WTC11 (cell line): Measurements from ENCODE around the gene RASIP1. TPM values are rescaled to one million over a fixed set of nuclear protein-coding genes. Genes with fewer than 3 reads are reported as not detected.

Experiments
- ATAC-seq: fragments of 200-7000 bp; cut with Tn5 transposase; 2 replicates; pipeline ENCODE4 v1.10.0; 2021; ENCODE audit warnings: mild to moderate bottlenecking, moderate library complexity
- CTCF ChIA-PET: fragments of 300-600 bp; sonication (Branson Sonifier 250); formaldehyde crosslinking; loops from one replicate; lab custom pipeline; 2021; ENCODE audit warnings: antibody characterized with exemption; lab: Charles Lee
- POLR2A ChIA-PET: fragments of 350-600 bp; sonication (Branson Sonifier 250); formaldehyde crosslinking; loops from one replicate; lab custom pipeline; 2021; ENCODE audit warnings: antibody characterized with exemption; lab: Charles Lee
- DNase-seq: peaks from one replicate; pipeline ENCODE4 v3.0.0; 2021; ENCODE audit warnings: low spot score
- H3K27ac Mint-ChIP-seq: 2 replicates; pipeline ENCODE4 v1.8.0; 2021; ENCODE audit warnings: mixed read lengths
- H3K27me3 Mint-ChIP-seq: 2 replicates; pipeline ENCODE4 v1.8.0; 2021; ENCODE audit warnings: low read depth, mild to moderate bottlenecking, moderate library complexity, mixed read lengths
- H3K36me3 Mint-ChIP-seq: 2 replicates; pipeline ENCODE4 v1.8.0; 2021; ENCODE audit warnings: mixed read lengths
- H3K4me1 Mint-ChIP-seq: 2 replicates; pipeline ENCODE4 v1.8.0; 2022; ENCODE audit warnings: mixed read lengths
- H3K4me3 Mint-ChIP-seq: 2 replicates; pipeline ENCODE4 v1.8.0; 2021; ENCODE audit warnings: mild to moderate bottlenecking, moderate library complexity, mixed read lengths
- H3K9me3 Mint-ChIP-seq: 2 replicates; pipeline ENCODE4 v1.8.0; 2021; ENCODE audit warnings: mixed read lengths
- CREB1 ChIP-seq: sonication (generic); formaldehyde crosslinking; IDR thresholded peaks from 2 replicates; pipeline ENCODE4 v1.8.0; 2023; ENCODE audit warnings: mild to moderate bottlenecking, missing genetic modification reagents
- NR1H2 ChIP-seq: sonication (generic); formaldehyde crosslinking; IDR thresholded peaks from 2 replicates; pipeline ENCODE4 v1.9.0; 2021; ENCODE audit warnings: mild to moderate bottlenecking, moderate library complexity, missing genetic modification reagents
- OVOL2 ChIP-seq: fragments of 250-450 bp; sonication (Bioruptor Pico); IDR thresholded peaks from 2 replicates; pipeline ENCODE4 v1.9.0; 2021; ENCODE audit warnings: mild to moderate bottlenecking, borderline replicate concordance
- PRRX2 ChIP-seq: fragments of 250-450 bp; sonication (Bioruptor Pico); IDR thresholded peaks from 2 replicates; pipeline ENCODE4 v1.8.0; 2021; ENCODE audit warnings: mild to moderate bottlenecking
- RORB ChIP-seq: fragments of 250-450 bp; sonication (Bioruptor Pico); IDR thresholded peaks from 2 replicates; pipeline ENCODE4 v1.9.0; 2021; ENCODE audit warnings: mild to moderate bottlenecking
- SOX15 ChIP-seq: fragments of 250-450 bp; sonication (Bioruptor Pico); IDR thresholded peaks from 2 replicates; pipeline ENCODE4 v1.9.0; 2021; ENCODE audit warnings: mild to moderate bottlenecking
- TCF7 ChIP-seq: sonication (generic); formaldehyde crosslinking; IDR thresholded peaks from 2 replicates; pipeline ENCODE4 v1.8.0; 2022; ENCODE audit warnings: mild to moderate bottlenecking, low read depth, missing genetic modification reagents, moderate library complexity
- ZNF219 ChIP-seq: sonication (generic); formaldehyde crosslinking; IDR thresholded peaks from 2 replicates; pipeline ENCODE4 v1.8.0; 2023; ENCODE audit warnings: missing genetic modification reagents, mild to moderate bottlenecking, borderline replicate concordance
- ZNF416 ChIP-seq: fragments of 250-450 bp; sonication (Bioruptor Pico); IDR thresholded peaks from 2 replicates; pipeline ENCODE4 v1.9.0; 2021; ENCODE audit warnings: mild to moderate bottlenecking, inconsistent platforms
- total RNA-seq: library from RNA; stranded (reverse); gene quantifications from 3 replicates; pipeline ENCODE4 v1.2.3, GENCODE V29; 2021
- TF ChIP-seq, protein P1 (sequence below): sonication (generic); formaldehyde crosslinking; IDR thresholded peaks from 2 replicates; pipeline ENCODE4 v1.8.1; 2022; ENCODE audit warnings: mild to moderate bottlenecking, moderate library complexity, missing genetic modification reagents
- TF ChIP-seq, protein P2 (sequence below): fragments of 250-450 bp; sonication (Bioruptor Pico); IDR thresholded peaks from 2 replicates; pipeline ENCODE4 v1.9.0; 2021; ENCODE audit warnings: moderate library complexity, mild to moderate bottlenecking, inconsistent platforms, borderline replicate concordance
- TF ChIP-seq, protein P3 (sequence below): fragments of 250-450 bp; sonication (Bioruptor Pico); IDR thresholded peaks from 2 replicates; pipeline ENCODE4 v1.9.0; 2021; ENCODE audit warnings: mild to moderate bottlenecking
- TF ChIP-seq, protein P4 (sequence below): sonication (generic); formaldehyde crosslinking; IDR thresholded peaks from 2 replicates; pipeline ENCODE4 v1.8.1; 2023; ENCODE audit warnings: mild to moderate bottlenecking, missing genetic modification reagents, borderline replicate concordance
- TF ChIP-seq, protein P5 (sequence below): fragments of 250-450 bp; sonication (Bioruptor Pico); IDR thresholded peaks from 2 replicates; pipeline ENCODE4 v1.9.0; 2021; ENCODE audit warnings: mild to moderate bottlenecking

RASIP1 gene
- total RNA-seq, 1 experiment from 2014 or later = 4.4 TPM

DNA sequence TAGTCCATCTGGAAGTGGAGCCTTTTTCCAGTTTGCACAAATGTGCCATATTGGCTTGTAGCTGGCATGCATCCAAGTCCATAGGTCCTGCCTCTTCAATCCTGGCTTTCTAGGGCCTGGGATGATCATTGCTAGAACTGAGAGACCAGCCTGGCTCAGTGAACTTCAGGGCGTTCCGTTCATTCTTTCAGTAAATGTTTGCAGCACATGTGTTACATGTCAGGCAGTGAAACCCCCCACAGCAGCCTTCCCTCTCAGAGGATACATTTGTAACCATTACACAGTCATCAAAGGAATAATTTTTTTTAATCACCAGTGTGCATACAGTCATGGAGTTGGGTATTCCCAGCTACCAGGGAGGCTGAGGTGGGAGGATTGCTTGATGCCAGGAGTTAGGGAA, 35.0 kb downstream of the RASIP1 start:
- POLR2A ChIA-PET = interaction anchor here (0.7 kb wide), 1 partner anchor 419 kb away, joined by 4 read pairs; no protein-coding TSS in a partner anchor
- CTCF ChIA-PET = interaction anchor here (1.0 kb wide), 1 partner anchor 9 kb away, joined by 4 read pairs; the partner anchor contains the start of gene FUT2
- TF ChIP-seq OVOL2 (CRISPR knock-in tag) = no peak
- no peak for TF ChIP-seq CREB1 (CRISPR knock-in tag)
- TF ChIP-seq, protein P1, sequence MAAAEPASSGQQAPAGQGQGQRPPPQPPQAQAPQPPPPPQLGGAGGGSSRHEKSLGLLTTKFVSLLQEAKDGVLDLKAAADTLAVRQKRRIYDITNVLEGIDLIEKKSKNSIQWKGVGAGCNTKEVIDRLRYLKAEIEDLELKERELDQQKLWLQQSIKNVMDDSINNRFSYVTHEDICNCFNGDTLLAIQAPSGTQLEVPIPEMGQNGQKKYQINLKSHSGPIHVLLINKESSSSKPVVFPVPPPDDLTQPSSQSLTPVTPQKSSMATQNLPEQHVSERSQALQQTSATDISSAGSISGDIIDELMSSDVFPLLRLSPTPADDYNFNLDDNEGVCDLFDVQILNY (CRISPR knock-in tag) = no peak
- TF ChIP-seq RORB (CRISPR knock-in tag) = no peak
- TF ChIP-seq TCF7 (CRISPR knock-in tag) = no peak
- TF ChIP-seq, protein P2, sequence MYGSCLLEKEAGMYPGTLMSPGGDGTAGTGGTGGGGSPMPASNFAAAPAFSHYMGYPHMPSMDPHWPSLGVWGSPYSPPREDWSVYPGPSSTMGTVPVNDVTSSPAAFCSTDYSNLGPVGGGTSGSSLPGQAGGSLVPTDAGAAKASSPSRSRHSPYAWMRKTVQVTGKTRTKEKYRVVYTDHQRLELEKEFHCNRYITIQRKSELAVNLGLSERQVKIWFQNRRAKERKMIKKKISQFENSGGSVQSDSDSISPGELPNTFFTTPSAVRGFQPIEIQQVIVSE (CRISPR knock-in tag) = no peak
- no peak for TF ChIP-seq NR1H2 (CRISPR knock-in tag)
- Mint-ChIP-seq H3K9me3 (no peaks in the 10 kb centered on the region; the same call in 1 of the 2 replicates), H3K4me1 (peaks cover 9% of the 10 kb centered on the region), H3K27me3 (no peaks in the 10 kb centered on the region), H3K4me3 (no peak overlapping the region), H3K36me3 (peaks cover 29% of the 10 kb centered on the region), H3K27ac (no peak overlapping the region)
- DNase-seq (no peak), ATAC-seq (no peak)

DNA sequence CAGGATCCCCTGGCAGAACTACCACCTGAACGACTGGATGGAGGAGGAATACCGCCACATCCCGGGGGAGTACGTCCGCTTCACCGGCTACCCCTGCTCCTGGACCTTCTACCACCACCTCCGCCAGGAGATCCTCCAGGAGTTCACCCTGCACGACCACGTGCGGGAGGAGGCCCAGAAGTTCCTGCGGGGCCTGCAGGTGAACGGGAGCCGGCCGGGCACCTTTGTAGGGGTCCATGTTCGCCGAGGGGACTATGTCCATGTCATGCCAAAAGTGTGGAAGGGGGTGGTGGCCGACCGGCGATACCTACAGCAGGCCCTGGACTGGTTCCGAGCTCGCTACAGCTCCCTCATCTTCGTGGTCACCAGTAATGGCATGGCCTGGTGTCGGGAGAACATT, 37.1 kb downstream of the RASIP1 start:
- CTCF ChIA-PET = interaction anchor here (0.5 kb wide), 1 partner anchor 213 kb away, joined by 3 read pairs; no protein-coding TSS in a partner anchor
- H3K27ac Mint-ChIP-seq = no peak overlapping the region
- H3K27me3 Mint-ChIP-seq = no peaks in the 10 kb centered on the region
- H3K36me3 Mint-ChIP-seq = peaks cover 32% of the 10 kb centered on the region
- no peaks in the 10 kb centered on the region; the same call in 1 of the 2 replicates for H3K9me3 Mint-ChIP-seq
- H3K4me3 Mint-ChIP-seq = no peak overlapping the region
- no peak for TF ChIP-seq PRRX2
- TF ChIP-seq, protein P3, sequence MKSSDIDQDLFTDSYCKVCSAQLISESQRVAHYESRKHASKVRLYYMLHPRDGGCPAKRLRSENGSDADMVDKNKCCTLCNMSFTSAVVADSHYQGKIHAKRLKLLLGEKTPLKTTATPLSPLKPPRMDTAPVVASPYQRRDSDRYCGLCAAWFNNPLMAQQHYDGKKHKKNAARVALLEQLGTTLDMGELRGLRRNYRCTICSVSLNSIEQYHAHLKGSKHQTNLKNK (CRISPR knock-in tag) = no peak
- TF ChIP-seq, protein P4, sequence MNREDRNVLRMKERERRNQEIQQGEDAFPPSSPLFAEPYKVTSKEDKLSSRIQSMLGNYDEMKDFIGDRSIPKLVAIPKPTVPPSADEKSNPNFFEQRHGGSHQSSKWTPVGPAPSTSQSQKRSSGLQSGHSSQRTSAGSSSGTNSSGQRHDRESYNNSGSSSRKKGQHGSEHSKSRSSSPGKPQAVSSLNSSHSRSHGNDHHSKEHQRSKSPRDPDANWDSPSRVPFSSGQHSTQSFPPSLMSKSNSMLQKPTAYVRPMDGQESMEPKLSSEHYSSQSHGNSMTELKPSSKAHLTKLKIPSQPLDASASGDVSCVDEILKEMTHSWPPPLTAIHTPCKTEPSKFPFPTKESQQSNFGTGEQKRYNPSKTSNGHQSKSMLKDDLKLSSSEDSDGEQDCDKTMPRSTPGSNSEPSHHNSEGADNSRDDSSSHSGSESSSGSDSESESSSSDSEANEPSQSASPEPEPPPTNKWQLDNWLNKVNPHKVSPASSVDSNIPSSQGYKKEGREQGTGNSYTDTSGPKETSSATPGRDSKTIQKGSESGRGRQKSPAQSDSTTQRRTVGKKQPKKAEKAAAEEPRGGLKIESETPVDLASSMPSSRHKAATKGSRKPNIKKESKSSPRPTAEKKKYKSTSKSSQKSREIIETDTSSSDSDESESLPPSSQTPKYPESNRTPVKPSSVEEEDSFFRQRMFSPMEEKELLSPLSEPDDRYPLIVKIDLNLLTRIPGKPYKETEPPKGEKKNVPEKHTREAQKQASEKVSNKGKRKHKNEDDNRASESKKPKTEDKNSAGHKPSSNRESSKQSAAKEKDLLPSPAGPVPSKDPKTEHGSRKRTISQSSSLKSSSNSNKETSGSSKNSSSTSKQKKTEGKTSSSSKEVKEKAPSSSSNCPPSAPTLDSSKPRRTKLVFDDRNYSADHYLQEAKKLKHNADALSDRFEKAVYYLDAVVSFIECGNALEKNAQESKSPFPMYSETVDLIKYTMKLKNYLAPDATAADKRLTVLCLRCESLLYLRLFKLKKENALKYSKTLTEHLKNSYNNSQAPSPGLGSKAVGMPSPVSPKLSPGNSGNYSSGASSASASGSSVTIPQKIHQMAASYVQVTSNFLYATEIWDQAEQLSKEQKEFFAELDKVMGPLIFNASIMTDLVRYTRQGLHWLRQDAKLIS (CRISPR knock-in tag) = no peak
- TF ChIP-seq SOX15 = no peak
- no peak for TF ChIP-seq ZNF416 (CRISPR knock-in tag)
- no peak for TF ChIP-seq ZNF219 (CRISPR knock-in tag)
- TF ChIP-seq, protein P5, sequence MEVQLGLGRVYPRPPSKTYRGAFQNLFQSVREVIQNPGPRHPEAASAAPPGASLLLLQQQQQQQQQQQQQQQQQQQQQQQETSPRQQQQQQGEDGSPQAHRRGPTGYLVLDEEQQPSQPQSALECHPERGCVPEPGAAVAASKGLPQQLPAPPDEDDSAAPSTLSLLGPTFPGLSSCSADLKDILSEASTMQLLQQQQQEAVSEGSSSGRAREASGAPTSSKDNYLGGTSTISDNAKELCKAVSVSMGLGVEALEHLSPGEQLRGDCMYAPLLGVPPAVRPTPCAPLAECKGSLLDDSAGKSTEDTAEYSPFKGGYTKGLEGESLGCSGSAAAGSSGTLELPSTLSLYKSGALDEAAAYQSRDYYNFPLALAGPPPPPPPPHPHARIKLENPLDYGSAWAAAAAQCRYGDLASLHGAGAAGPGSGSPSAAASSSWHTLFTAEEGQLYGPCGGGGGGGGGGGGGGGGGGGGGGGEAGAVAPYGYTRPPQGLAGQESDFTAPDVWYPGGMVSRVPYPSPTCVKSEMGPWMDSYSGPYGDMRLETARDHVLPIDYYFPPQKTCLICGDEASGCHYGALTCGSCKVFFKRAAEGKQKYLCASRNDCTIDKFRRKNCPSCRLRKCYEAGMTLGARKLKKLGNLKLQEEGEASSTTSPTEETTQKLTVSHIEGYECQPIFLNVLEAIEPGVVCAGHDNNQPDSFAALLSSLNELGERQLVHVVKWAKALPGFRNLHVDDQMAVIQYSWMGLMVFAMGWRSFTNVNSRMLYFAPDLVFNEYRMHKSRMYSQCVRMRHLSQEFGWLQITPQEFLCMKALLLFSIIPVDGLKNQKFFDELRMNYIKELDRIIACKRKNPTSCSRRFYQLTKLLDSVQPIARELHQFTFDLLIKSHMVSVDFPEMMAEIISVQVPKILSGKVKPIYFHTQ (CRISPR knock-in tag) = no peak
- TF ChIP-seq, all 79 proteins: peak for 0
- POLR2A ChIA-PET = no interaction called here
- no peak for DNase-seq
- ATAC-seq = no peak
- peaks cover 4% of the 10 kb centered on the region for H3K4me1 Mint-ChIP-seq
